AG04450 (cell line): ENCODE data around the gene TRIM33. TPM values are rescaled to one million over a fixed set of nuclear protein-coding genes. Genes with fewer than 3 reads are reported as not detected.

Experiments
- CTCF ChIA-PET: fragments of 300-600, 350-600 bp; formaldehyde crosslinking; extraction: SDS; loops from one replicate; lab custom pipeline; 2022; ENCODE audit warnings: antibody characterized with exemption, inconsistent platforms; lab: Charles Lee
- POLR2A ChIA-PET: fragments of 350-600 bp; formaldehyde crosslinking; extraction: SDS; loops from one replicate; lab custom pipeline; 2021; ENCODE audit warnings: antibody characterized with exemption, inconsistent platforms; lab: Yijun Ruan, JAX
- DNase-seq: peaks from one replicate; pipeline ENCODE4 v3.0.0-alpha.2; 2011; ENCODE audit warnings: low read depth, low spot score
- H3K27ac ChIP-seq: one replicate; pipeline ENCODE4 v1.5.1; 2012; ENCODE audit warnings: low read depth, low read length, control low read depth
- H3K27me3 ChIP-seq: one replicate; pipeline ENCODE4 v1.6.0; 2012; ENCODE audit warnings: low read length; ENCODE audit not compliant: control insufficient read depth, insufficient read depth
- H3K4me3 ChIP-seq: 2 replicates; pipeline ENCODE4 v1.5.1; 2011; ENCODE audit warnings: mild to moderate bottlenecking, low read depth, low read length, control low read depth
- H3K9me3 ChIP-seq: 2 replicates; pipeline ENCODE4 v1.5.1; 2012; ENCODE audit warnings: low read length; ENCODE audit not compliant: control insufficient read depth, insufficient read depth
- polyA plus RNA-seq: library from polyadenylated mRNA; depleted of rRNA; stranded (reverse); fragments of >200 nt; gene quantifications from 2 replicates; pipeline ENCODE4 v1.2.3, GENCODE V29; 2011
- TF ChIP-seq, protein P1 (sequence below): IDR thresholded peaks from 2 replicates; pipeline ENCODE4 v1.5.1; 2011; ENCODE audit warnings: low read depth, low read length, control low read depth, inconsistent platforms

TRIM33 gene
- polyA plus RNA-seq, 1 experiment = 21.1 TPM

DNA sequence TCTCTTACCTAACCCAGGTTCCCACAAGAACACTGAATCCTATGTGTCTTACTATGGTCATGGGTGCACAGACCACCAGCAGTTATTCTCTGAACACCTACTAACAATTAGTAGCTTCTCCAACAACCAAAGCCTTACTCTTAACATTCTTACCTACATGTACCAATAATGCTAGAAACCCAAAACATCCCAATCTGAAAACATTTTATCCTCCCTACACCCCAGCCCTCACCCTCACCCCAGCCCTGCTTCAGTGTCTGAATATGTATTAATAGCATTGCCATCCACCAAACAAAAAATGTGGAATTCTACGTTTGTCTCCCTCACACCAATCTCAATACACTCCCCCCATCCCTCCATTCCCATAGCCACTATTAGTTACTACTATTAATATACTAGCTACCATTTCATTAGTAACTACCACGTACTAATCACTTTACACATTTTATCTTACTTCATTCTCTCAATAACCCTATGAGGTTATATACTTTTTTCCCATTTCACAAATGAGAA, 2.6 kb downstream of the TRIM33 start:
- Histone ChIP-seq H3K27me3 (no peaks in the 10 kb centered on the region), H3K27ac (no peak overlapping the region), H3K9me3 (peaks cover 4% of the 10 kb centered on the region; the same call in 1 of the 2 replicates), H3K4me3 (no peak overlapping the region)
- CTCF ChIA-PET = interaction anchor here (2.5 kb wide), 1 partner anchor 81 kb away, joined by 6 read pairs; no protein-coding TSS in a partner anchor
- POLR2A ChIA-PET = no interaction called here
- no peak for DNase-seq
- TF ChIP-seq, protein P1, sequence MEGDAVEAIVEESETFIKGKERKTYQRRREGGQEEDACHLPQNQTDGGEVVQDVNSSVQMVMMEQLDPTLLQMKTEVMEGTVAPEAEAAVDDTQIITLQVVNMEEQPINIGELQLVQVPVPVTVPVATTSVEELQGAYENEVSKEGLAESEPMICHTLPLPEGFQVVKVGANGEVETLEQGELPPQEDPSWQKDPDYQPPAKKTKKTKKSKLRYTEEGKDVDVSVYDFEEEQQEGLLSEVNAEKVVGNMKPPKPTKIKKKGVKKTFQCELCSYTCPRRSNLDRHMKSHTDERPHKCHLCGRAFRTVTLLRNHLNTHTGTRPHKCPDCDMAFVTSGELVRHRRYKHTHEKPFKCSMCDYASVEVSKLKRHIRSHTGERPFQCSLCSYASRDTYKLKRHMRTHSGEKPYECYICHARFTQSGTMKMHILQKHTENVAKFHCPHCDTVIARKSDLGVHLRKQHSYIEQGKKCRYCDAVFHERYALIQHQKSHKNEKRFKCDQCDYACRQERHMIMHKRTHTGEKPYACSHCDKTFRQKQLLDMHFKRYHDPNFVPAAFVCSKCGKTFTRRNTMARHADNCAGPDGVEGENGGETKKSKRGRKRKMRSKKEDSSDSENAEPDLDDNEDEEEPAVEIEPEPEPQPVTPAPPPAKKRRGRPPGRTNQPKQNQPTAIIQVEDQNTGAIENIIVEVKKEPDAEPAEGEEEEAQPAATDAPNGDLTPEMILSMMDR = no peak

DNA sequence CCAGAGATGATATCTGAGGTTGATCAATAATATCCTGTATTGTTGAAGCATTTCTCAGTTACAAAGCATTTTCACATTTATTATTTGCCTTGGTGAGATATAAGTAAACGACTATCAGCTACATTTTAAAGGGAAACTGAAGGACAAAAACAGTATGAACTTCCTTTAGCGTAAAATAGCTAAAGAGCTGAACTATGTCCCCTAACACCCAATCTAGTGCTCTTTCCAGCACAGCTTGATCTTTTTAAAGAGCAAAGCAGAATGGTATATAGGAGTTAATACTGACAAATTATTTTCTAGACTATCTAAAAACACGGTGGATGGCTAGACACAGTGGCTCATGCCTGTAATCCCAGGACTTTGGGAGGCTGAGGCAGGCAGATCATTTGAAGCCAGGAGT, 3.5 kb downstream of the TRIM33 start:
- Histone ChIP-seq H3K27me3 (no peaks in the 10 kb centered on the region), H3K4me3 (no peak overlapping the region), H3K9me3 (peaks cover 4% of the 10 kb centered on the region; the same call in 1 of the 2 replicates), H3K27ac (no peak overlapping the region)
- TF ChIP-seq, protein P1 = no peak
- DNase-seq = no peak
- POLR2A ChIA-PET = interaction anchor here (0.6 kb wide), 1 partner anchor 28 kb away, joined by 3 read pairs; no protein-coding TSS in a partner anchor
- CTCF ChIA-PET = interaction anchor here (2.5 kb wide), 1 partner anchor 80 kb away, joined by 6 read pairs; no protein-coding TSS in a partner anchor

DNA sequence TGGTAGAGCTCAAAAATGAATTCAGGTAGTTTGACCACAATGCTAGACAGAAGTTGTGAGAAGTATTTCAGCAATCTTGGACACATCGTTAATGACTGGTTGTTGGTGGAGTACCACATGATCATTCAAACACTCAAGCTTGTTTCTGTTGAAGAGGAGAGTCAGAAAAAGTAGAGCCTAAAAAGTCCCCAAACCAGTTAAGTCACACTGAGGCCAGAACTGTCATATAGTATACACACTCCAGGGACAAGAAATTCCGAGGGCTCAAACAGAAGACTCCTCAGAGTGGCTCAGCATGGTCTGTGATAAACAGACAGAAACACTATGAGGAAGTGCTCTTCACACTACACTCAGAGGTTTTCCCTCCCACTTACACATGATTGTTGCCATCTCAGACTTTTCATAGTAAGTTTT, 5.8 kb downstream of the TRIM33 start:
- Histone ChIP-seq H3K9me3 (no peaks in the 10 kb centered on the region; the same call in 1 of the 2 replicates), H3K27ac (no peak overlapping the region), H3K4me3 (no peak overlapping the region), H3K27me3 (no peaks in the 10 kb centered on the region)
- POLR2A ChIA-PET = no interaction called here
- TF ChIP-seq, protein P1 = no peak
- CTCF ChIA-PET = no interaction called here
- DNase-seq = no peak

- Histone ChIP-seq H3K4me3 (no peak overlapping the region), H3K9me3 (no peaks in the 10 kb centered on the region), H3K27ac (no peak overlapping the region), H3K27me3 (no peaks in the 10 kb centered on the region)
- ChIA-PET CTCF (no interaction called here), POLR2A (no interaction called here)
- no peak for DNase-seq
- TF ChIP-seq, protein P1 = no peak
These were observed 7.0 kb downstream of the TRIM33 start for GRCh38 chr1:114503916-114504422.

GRCh38 chr1:114502080-114502479, 8.9 kb downstream of the TRIM33 start:
- DNase-seq = no peak
- H3K4me3 ChIP-seq = no peak overlapping the region
- H3K27ac ChIP-seq = no peak overlapping the region
- TF ChIP-seq, protein P1 = no peak
- ChIA-PET CTCF (no interaction called here), POLR2A (no interaction called here)
- H3K9me3 ChIP-seq = no peaks in the 10 kb centered on the region
- H3K27me3 ChIP-seq = no peaks in the 10 kb centered on the region
